ENCODE measurements around the gene TOR2A. TPM values are rescaled to one million over a fixed set of nuclear protein-coding genes. Genes with fewer than 3 reads are reported as not detected.

TOR2A gene
- total RNA-seq, 1 donor, result 4.7 TPM

GRCh38 chr9:127710204-127710783 is 24.8 kb downstream of the TOR2A start:
- peak; percentile 54 for DNase-seq (ENCODE audit: insufficient read length, low spot score, missing footprints)
- H3K9me3 ChIP-seq (ENCODE audit: low read depth, low read length), result no peaks in the 10 kb centered on the region
- H3K4me1 ChIP-seq (ENCODE audit: insufficient read depth, low read length), result peaks cover 5% of the 10 kb centered on the region
- H3K4me2 ChIP-seq (ENCODE audit: insufficient read depth, low read length), result no peak overlapping the region
- no peaks in the 10 kb centered on the region for H3K27me3 ChIP-seq (ENCODE audit: insufficient read depth, low read length)
- H3K27ac ChIP-seq (ENCODE audit: low read depth, low read length), result no peak overlapping the region
- H3K79me2 ChIP-seq (ENCODE audit: insufficient read depth, low read length), result peaks cover 17% of the 10 kb centered on the region
- no peak overlapping the region for H3K4me3 ChIP-seq (ENCODE audit: insufficient read depth, low read length)
- peaks cover 15% of the 10 kb centered on the region for H4K20me1 ChIP-seq (ENCODE audit: insufficient read depth, low read length)
- no peak for TF ChIP-seq CTCF (IDR thresholded peaks at IDR 0.05; ENCODE audit: extremely low read depth, low read depth, low read length)
- H3K36me3 ChIP-seq (ENCODE audit: insufficient read depth, low read length), result no peaks in the 10 kb centered on the region
- H2AFZ ChIP-seq (ENCODE audit: low read length), result no peak overlapping the region

GRCh38 chr9:127708952-127709587 is 26.0 kb downstream of the TOR2A start:
- no peak overlapping the region for H2AFZ ChIP-seq (ENCODE audit: low read length)
- H3K27ac ChIP-seq (ENCODE audit: low read depth, low read length), result no peak overlapping the region
- H3K4me1 ChIP-seq (ENCODE audit: insufficient read depth, low read length), result no peaks in the 10 kb centered on the region
- TF ChIP-seq CTCF (IDR thresholded peaks at IDR 0.05; ENCODE audit: extremely low read depth, low read depth, low read length), result no peak
- H3K4me3 ChIP-seq (ENCODE audit: insufficient read depth, low read length), result no peak overlapping the region
- H3K27me3 ChIP-seq (ENCODE audit: insufficient read depth, low read length), result no peaks in the 10 kb centered on the region
- H3K36me3 ChIP-seq (ENCODE audit: insufficient read depth, low read length), result no peaks in the 10 kb centered on the region
- DNase-seq (ENCODE audit: insufficient read length, low spot score, missing footprints), result peak; percentile 29
- H3K79me2 ChIP-seq (ENCODE audit: insufficient read depth, low read length), result peaks cover 6% of the 10 kb centered on the region
- H3K4me2 ChIP-seq (ENCODE audit: insufficient read depth, low read length), result no peak overlapping the region
- no peaks in the 10 kb centered on the region for H3K9me3 ChIP-seq (ENCODE audit: low read depth, low read length)
- H4K20me1 ChIP-seq (ENCODE audit: insufficient read depth, low read length), result peaks cover 11% of the 10 kb centered on the region

GRCh38 chr9:127707766-127708165 is 27.3 kb downstream of the TOR2A start:
- Histone ChIP-seq H3K4me1 (ENCODE audit: insufficient read depth, low read length) (no peaks in the 10 kb centered on the region), H2AFZ (ENCODE audit: low read length) (no peak overlapping the region), H3K79me2 (ENCODE audit: insufficient read depth, low read length) (peaks cover 2% of the 10 kb centered on the region)

More at GRCh38 chr9:127707766-127708165, 27.3 kb downstream of the TOR2A start:
- no peaks in the 10 kb centered on the region for H3K36me3 ChIP-seq (ENCODE audit: insufficient read depth, low read length)
- H3K4me3 ChIP-seq (ENCODE audit: insufficient read depth, low read length), result no peak overlapping the region
- TF ChIP-seq CTCF (IDR thresholded peaks at IDR 0.05; ENCODE audit: extremely low read depth, low read depth, low read length), result no peak
- H3K27me3 ChIP-seq (ENCODE audit: insufficient read depth, low read length), result no peaks in the 10 kb centered on the region
- peak; percentile 32 for DNase-seq (ENCODE audit: insufficient read length, low spot score, missing footprints)
- H4K20me1 ChIP-seq (ENCODE audit: insufficient read depth, low read length), result peaks cover 4% of the 10 kb centered on the region
- no peak overlapping the region for H3K27ac ChIP-seq (ENCODE audit: low read depth, low read length)
- H3K9me3 ChIP-seq (ENCODE audit: low read depth, low read length), result no peaks in the 10 kb centered on the region
- H3K4me2 ChIP-seq (ENCODE audit: insufficient read depth, low read length), result no peak overlapping the region

Measured in osteoblast (primary cell).